A204.1 (cell line): ENCODE data around the gene GALC.
"Not testable (repeated sequence)": the region's sequence is repeated elsewhere in the genome, so short reads cannot be mapped to it uniquely, and the experiment has no call there.

Source experiments
- FAIRE-seq: peaks from 2 replicates; lab custom pipeline; 2012; peaks lifted over from hg19 to GRCh38; lab: Jason Lieb, UNC

Gene GALC

GRCh38 chr14:87992718-87993628 is at the start of gene GALC:
Gene GALC (minus strand): TSS chr14:87993182. CDS start chr14:87993164, 18 bp downstream.
- FAIRE-seq = no peak

- FAIRE-seq = no peak
Measured at GRCh38 chr14:88040146-88040545, 47.2 kb upstream of the GALC start.

GRCh38 chr14:88039197-88039596 is 46.2 kb upstream of the GALC start:
- no peak for FAIRE-seq

GRCh38 chr14:88037325-88037724 is 44.3 kb upstream of the GALC start:
- FAIRE-seq = no peak

GRCh38 chr14:88036422-88036821 is 43.4 kb upstream of the GALC start:
- no peak for FAIRE-seq

- FAIRE-seq = no peak
Measured at GRCh38 chr14:88034076-88034475, 41.1 kb upstream of the GALC start.

- FAIRE-seq = no peak
Measured at GRCh38 chr14:88032373-88032772, 39.4 kb upstream of the GALC start.

GRCh38 chr14:88030892-88031291 is 37.9 kb upstream of the GALC start:
- no peak for FAIRE-seq

GRCh38 chr14:88030079-88030478 is 37.1 kb upstream of the GALC start:
- FAIRE-seq = no peak

GRCh38 chr14:88029500-88029899 is 36.5 kb upstream of the GALC start:
- no peak for FAIRE-seq

- FAIRE-seq = no peak
Measured at GRCh38 chr14:88026890-88027289, 33.9 kb upstream of the GALC start.

GRCh38 chr14:88025313-88025712 is 32.3 kb upstream of the GALC start:
- no peak for FAIRE-seq

- FAIRE-seq = not testable (repeated sequence)
Measured at GRCh38 chr14:88024252-88025086, 31.5 kb upstream of the GALC start.

- no peak for FAIRE-seq
Measured at GRCh38 chr14:88023658-88024187, 30.7 kb upstream of the GALC start.

GRCh38 chr14:88017535-88017934 is 24.6 kb upstream of the GALC start:
- FAIRE-seq = no peak

- FAIRE-seq = no peak
Measured at GRCh38 chr14:88016768-88017167, 23.8 kb upstream of the GALC start.

- FAIRE-seq = peak; percentile 87
Measured at GRCh38 chr14:88013750-88014349, 20.9 kb upstream of the GALC start.

- FAIRE-seq = no peak
Measured at GRCh38 chr14:88012495-88012894, 19.5 kb upstream of the GALC start.

GRCh38 chr14:88010331-88010730 is 17.3 kb upstream of the GALC start:
- FAIRE-seq = no peak

- FAIRE-seq = no peak
Measured at GRCh38 chr14:88009486-88009885, 16.5 kb upstream of the GALC start.

- FAIRE-seq = no peak
Measured at GRCh38 chr14:88008039-88008742, 15.2 kb upstream of the GALC start.

GRCh38 chr14:88007608-88008007 is 14.6 kb upstream of the GALC start:
- FAIRE-seq = no peak
